Thyroid gland (tissue), 4 donors: ENCODE measurements around the gene PTGER3.

Experiments used
- POLR2A ChIP-seq, 2 donors: fragments of 450-650 bp; IDR thresholded peaks; one replicate each; pipeline ENCODE4 v1.6.1; 2017; ENCODE audit warnings: antibody characterized with exemption in 2 of 2, mild to moderate bottlenecking in 2 of 2, moderate library complexity in 1 of 2
- TF ChIP-seq, protein P1 (sequence below), 6 experiments: fragments of 200-600 bp in 3 of 6; fragments of 450-650 bp in 3 of 6; sonication (generic) in 3 of 6; IDR thresholded peaks; one replicate each; pipeline ENCODE4 v1.5.1; 2016 to 2019; ENCODE audit warnings: antibody characterized with exemption in 6 of 6, mild to moderate bottlenecking in 2 of 6, inconsistent platforms in 1 of 6, moderate library complexity in 1 of 6

DNA sequence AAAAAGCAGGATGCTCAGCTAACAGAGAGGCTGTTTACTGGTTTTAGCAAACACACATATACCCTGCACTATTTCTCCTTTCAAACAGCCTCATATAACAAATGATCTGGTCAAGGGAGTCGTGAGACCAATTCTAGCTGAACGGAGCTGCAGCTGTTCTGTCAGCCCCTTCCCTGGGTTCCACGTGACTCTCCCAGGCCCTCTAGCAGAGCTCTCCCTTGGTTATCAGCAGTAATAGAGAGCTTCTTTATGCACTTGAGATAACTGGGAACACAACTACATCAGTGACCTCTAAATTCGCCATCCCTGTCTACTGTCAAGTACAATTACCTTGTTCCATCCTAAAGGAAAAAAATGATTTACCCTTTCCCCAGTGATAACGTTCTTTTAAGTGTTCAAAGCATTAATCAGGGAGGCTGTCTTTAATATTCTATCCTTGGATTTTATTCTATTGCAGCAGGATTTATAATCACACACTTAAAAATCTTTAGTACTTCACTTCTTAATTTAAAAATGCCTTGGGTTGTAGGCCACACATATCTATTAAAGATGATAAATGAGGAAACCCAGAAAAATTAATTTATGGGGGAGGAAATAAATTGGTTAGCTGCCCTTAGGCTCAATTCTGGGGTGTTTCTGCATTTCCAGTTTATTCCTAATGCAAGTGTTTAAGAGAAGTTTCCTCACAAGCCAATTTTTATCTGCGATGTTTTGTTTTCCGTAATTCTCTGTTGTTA, 28.2 kb downstream of the PTGER3 start:
- TF ChIP-seq, protein P1, sequence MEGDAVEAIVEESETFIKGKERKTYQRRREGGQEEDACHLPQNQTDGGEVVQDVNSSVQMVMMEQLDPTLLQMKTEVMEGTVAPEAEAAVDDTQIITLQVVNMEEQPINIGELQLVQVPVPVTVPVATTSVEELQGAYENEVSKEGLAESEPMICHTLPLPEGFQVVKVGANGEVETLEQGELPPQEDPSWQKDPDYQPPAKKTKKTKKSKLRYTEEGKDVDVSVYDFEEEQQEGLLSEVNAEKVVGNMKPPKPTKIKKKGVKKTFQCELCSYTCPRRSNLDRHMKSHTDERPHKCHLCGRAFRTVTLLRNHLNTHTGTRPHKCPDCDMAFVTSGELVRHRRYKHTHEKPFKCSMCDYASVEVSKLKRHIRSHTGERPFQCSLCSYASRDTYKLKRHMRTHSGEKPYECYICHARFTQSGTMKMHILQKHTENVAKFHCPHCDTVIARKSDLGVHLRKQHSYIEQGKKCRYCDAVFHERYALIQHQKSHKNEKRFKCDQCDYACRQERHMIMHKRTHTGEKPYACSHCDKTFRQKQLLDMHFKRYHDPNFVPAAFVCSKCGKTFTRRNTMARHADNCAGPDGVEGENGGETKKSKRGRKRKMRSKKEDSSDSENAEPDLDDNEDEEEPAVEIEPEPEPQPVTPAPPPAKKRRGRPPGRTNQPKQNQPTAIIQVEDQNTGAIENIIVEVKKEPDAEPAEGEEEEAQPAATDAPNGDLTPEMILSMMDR (IDR thresholded peaks at IDR 0.05), result no peak
- no peak for TF ChIP-seq POLR2A (IDR thresholded peaks at IDR 0.05)
